Measurements from ENCODE around the gene DRP2. TPM values are rescaled to one million over a fixed set of nuclear protein-coding genes. Genes with fewer than 3 reads are reported as not detected.
A peak's percentile ranks its signal among the peaks of the same experiment; 100 is the strongest.
"Not testable (repeated sequence)": the region's sequence is repeated elsewhere in the genome, so short reads cannot be mapped to it uniquely, and the experiment has no call there.

Gene DRP2
- total RNA-seq, 1 donor from 2014 or later, result not detected

DNA sequence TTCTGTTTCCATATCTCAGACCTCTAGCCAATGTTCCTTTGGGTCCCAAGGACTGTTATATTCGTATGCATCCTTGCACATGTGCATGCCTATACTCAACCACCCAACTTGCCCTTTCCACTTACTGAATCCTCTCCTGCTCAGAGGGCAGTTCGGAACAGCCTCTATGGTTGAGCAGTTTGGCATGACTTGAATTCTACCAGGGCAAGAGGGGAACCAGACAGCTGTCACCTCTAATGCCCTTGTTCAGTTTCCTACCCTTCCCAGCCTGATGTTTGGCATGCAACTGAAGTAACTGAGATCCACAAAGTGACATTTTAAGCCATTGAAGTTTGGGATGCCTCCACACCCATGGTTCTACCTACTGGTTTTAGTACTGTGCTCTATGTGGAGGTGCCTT lies 17.5 kb downstream of the DRP2 start:
- ATAC-seq (no peak), DNase-seq (ENCODE audit: low spot score) (no peak)

DNA sequence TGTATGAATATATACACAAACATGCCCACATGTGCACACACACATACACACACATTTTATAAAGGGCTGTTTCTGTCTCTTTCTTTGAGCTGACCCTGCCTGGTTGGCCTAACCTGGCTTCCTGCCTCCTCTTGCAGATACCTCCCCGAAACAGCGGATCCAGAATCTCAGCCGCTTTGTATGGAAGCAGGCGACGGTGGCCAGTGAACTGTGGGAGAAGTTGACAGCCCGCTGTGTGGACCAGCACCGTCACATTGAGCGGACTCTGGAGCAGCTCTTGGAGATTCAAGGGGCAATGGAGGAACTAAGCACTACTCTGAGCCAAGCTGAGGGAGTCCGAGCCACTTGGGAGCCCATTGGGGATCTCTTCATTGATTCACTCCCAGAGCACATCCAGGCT lies 21.9 kb downstream of the DRP2 start:
- no peak for ATAC-seq
- no peak for DNase-seq (ENCODE audit: low spot score)

DNA sequence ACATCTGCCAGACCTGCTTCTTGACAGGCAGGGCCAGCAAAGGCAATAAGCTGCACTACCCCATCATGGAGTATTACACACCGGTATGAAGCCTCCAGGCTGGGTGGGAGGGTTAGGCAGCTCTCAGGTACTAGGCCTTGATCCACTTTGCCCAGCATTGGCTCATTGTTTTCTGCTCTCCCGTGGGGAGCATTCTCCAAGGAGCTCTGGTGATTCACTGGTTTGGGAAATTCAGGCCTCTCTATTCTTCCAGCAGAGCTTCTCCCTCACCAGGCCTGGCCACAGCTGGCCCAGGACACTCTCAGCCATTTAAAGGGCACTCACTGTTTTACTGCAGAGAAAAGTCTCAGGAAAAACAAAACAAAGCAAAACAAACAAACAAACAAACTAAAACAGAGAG lies 33.0 kb downstream of the DRP2 start:
- DNase-seq (ENCODE audit: low spot score), result no peak
- no peak for ATAC-seq

DNA sequence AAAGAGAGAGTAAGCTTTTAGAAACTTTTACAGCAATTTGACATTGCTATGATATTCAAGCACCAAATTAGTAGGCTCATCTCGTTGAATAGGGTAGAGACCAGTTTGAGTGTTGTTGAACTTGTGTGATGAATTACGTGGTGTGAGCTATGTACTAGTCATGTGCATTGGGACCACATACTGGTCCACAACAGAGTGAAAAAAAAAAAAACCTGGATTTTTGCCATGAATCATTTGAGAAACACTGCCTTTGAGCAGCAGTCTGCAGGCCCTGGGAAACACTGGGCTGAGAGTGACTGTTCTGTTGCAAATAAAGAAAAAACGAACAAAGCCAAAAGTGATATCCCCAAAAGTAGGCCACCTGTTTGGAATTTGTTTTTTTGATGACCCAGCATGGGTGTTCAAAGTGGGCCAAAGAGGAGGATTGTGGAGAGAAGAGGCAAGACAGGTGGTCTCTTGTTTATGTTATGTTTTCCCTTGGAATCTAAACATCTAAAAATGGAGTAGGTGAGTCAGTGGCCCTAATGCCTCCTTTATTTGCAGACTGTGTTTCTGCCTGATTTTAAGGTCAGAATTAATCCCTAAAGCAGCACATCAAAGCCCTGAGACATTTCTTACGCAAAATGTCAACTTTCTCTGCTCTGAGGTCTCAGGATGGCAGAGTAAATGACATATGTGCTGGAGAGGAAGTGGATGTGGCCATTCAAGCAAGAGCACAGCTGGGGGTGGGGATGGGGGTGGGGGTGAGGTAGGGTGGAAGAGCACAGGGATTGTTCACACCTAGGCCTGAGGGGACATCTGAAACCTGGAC lies 38.1 kb downstream of the DRP2 start:
- ATAC-seq (no peak), DNase-seq (ENCODE audit: low spot score) (no peak)

DNA sequence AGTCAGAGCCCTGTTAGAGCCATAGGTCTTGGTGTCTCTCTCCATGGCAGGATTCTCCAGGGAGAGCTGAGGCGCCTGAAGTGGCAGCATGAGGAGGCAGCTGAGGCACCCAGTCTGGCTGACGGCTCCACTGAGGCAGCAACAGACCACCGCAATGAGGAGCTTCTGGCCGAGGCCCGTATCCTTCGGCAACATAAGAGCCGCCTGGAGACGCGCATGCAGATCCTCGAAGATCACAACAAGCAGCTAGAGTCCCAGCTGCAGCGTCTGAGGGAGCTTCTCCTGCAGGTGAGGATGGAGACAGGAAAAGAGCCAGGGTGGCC lies 38.6 kb downstream of the DRP2 start:
- ATAC-seq (no peak), DNase-seq (ENCODE audit: low spot score) (no peak)

DNA sequence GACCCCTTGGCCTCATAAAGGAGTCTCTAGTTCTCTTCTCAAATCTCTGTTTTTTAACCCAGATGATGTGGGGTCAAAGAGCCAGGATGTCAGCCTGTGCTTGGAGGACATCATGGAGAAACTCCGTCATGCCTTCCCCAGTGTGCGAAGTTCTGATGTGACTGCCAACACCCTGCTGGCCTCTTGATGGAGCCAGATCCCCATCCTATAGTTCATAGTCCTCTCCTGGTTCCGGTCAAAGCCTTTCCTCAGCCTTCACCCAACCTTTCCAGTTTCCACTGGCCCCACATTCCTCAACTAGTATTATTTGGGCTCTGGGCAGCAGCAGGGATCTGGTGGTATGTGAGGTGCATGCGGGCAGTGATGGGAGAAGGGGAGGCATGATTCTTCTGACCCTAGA lies 40.8 kb downstream of the DRP2 start:
- DNase-seq (ENCODE audit: low spot score) (no peak), ATAC-seq (peak; percentile 41)

DNA sequence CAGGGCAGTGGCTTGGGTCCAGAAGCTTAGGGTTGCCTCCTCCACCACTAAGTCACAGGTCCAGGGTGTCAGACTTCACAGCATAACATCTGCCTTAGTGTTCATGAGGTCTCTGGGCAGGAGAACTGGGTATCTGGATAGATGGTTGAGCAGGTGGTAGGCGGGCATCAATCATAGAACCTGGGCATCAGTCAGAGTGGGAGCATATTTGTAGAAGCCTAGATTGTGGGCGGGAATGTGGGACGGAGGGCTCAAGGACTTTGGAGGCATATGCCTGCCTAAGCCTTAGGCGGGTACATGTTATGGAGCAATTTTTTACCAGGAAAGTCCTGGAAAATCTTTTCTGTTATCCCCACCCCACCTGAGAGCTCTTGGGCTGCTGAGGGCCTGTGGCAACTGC lies 43.0 kb downstream of the DRP2 start:
- ATAC-seq (no peak), DNase-seq (ENCODE audit: low spot score) (no peak)

DNA sequence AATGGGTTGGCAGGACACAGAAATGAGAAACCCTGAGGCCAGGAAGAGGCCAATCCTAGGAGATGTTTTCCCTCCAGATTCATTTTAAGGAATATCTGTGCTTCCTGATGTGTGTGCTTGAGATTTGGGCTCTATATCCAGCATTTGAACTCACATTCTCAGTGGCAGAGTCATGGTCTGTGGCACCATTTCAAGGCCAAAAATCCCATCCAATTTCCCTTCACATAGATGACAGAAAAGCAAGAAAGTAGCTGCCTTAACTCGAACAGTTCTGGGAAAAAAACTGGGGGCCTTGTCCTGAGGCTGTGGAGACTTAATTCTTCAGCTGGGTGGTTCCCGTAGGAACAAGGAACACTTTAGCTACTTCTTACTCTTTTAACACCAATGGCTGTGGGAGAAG lies 44.2 kb downstream of the DRP2 start:
- no peak for ATAC-seq

DNA sequence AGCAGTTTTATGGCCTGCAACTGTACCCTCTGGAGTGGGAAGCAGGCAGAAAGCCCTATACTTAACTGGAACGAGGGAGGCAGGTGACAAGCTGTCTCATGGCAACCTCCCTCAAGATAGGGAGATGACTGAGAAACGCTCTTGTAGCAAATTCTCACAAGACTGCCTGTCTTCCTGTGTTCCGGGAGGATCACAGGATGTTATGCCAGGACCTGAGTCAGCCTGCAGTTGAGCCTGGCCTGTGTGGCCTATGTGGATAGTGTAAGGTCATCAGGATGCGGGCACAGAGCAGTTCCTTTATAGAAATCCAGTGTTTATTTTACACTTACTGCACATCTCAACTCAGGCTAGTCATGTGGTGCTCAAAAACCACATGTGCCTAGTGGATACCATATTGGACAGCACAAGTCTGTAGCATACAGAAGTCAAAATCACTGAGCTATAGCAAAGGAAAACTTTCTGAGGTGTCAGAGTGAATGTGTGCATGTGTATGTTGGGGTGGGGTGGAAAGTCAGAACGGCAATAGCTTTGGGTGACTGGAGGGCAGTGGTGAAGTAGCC lies 46.4 kb downstream of the DRP2 start:
- ATAC-seq, result no peak
- DNase-seq (ENCODE audit: low spot score), result no peak

More for the DNA sequence above, 44.2 kb downstream of the DRP2 start:
- DNase-seq (ENCODE audit: low spot score), result no peak

DNA sequence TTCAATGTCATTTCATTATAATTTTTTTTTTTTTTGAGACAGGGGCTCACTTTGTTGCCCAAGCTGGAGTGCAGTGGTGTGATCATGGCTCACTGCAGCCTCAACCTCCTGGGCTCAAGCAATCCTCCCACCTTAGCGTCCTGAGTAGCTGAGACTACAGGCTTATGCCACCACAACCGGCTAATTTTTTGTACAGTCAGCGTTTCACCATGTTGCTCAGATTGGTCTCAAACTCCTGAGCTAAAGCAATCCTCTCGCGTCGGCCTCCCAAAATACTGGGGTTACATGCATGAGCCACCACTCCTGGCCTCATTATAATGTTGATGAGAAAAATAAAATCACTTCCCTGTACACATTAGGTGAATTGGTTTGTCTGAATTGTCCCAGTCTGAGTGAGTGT lies 54.6 kb downstream of the DRP2 start:
- no peak for ATAC-seq
- no peak for DNase-seq (ENCODE audit: low spot score)

DNA sequence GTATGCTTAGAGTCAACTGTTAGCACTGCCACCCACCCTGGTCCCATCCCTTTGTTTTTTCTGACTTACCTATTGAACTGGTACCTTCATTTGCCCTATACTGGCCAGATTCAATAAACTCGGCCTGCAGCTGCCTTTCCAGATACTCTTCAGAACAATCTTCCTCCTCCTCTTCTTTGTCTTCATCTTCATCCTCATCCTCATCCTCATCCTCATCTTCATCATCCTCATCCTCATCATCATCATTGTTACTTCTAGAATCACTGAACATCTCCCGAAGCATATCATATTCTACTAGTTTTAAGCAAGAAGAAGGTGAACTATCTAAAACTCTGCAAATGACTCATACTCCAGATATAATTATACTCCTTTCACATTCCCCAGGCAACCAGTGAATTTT lies 56.7 kb downstream of the DRP2 start:
- ATAC-seq (no peak), DNase-seq (ENCODE audit: low spot score) (no peak)

DNA sequence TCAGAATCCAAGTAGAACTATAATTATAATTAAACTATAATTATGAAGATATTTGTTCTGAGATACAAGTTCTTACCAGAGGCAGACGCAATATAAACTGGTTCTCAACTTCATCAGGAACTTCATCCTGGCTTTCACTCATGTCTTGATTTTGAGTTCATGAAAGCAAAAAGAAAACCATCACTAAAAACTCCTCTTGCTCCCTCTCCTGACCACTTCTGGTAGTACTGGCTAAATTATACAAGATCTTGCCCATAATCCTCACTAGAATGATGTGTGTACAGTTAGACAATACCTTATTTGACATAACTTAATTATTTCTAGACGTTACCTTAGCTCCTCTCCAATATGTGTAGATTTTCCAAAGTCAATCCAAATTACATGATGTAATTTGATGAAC lies 67.8 kb downstream of the DRP2 start:
- DNase-seq (ENCODE audit: low spot score) (no peak), ATAC-seq (peak; percentile 71)

DNA sequence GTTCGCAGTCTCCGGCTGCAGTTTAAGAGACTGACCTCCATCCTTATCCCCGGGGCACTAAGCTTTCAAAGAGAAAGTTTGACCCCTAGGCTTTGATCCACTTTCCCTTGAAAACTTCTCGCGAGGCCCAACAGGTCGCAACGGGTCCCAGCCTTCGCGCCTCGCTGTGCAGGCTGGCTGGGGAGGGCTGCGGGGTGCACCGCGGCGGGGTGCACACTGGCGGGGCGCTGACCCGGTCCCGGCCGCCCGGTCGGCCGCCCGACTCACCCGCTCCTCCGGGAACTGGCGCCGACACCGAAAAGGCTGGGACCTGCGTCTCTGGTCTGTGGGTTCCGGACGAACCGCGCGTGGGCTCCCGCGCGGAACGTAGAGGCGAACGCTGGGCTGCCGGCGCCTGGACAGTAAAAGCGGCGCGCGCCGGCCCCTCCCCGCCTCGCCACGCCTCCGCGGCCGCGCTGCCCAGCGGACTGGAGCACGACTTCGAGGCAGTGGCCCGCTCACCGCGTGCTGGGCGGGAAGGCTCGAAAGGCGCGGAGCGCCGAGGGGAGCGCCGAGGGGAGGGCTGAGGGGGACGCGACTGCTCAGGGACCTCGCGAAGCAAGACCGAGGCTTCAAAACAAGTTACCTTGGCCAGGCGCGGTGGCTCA lies 71.5 kb downstream of the DRP2 start, which contains the start of gene TAF7L:
TAF7L (minus strand) TSS at position 378 of the 647 bp plus-strand sequence. CDS start 3,791 bp downstream, outside the sequence.
- no peak for ATAC-seq
- no peak for DNase-seq (ENCODE audit: low spot score)

DNA sequence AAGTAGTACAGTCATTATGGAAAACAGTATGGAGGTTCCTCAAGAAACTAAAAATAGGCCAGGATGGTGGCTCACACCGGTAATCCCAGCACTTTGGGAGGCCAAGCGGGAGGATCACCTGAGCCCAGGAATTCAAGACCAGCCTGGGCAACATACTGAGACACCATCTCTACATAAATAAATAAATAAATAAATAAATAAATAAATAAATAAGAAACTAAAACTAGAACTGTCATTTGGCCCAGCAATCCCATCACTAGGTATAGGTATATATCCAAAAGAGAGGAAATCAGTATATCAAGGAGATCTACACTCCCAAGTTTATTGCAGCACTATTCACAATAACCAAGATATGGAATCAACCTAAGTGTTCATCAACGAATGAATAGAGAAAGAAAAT lies 76.0 kb downstream of the DRP2 start:
- not testable (repeated sequence) for DNase-seq (ENCODE audit: low spot score); ATAC-seq

DNA sequence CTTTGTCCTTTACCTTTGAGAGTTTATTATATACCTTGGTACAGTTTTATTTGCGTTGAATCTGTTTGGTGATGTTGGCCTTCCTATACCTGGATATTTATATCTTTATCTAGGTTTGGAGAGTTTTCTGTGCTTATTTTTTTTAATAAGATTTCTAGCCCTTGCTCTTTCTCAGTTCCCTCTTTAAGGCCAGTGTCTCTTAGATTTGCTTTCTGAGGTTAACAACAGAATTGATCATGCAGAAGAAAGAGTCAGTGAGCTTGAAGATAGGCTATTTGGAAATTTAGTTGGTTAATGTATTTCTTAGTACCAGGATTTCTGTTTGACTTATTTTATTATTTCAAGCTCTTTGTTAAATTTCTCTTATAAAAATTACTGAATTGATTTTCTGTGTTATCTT lies 84.2 kb downstream of the DRP2 start:
- no peak for ATAC-seq
- no peak for DNase-seq (ENCODE audit: low spot score)

Other genes starting within 250 kb of the DRP2 start
- gene TRMT2B, start 167.7 kb upstream of the DRP2 start, total RNA-seq, result 9.7 TPM
- gene TMEM35A, start 140.9 kb upstream of the DRP2 start, total RNA-seq, result not detected
- gene CENPI, start 121.6 kb upstream of the DRP2 start, total RNA-seq, result 0.40 TPM
- gene TAF7L, start 71.5 kb downstream of the DRP2 start, total RNA-seq, result 0.08 TPM
- 18.6 TPM for gene TIMM8A, start 129.0 kb downstream of the DRP2 start, total RNA-seq
- gene BTK, start 166.4 kb downstream of the DRP2 start, total RNA-seq, result 1.3 TPM
- gene RPL36A, start 171.2 kb downstream of the DRP2 start, total RNA-seq, result 39.4 TPM
- gene GLA, start 188.1 kb downstream of the DRP2 start, total RNA-seq, result 8.2 TPM
- gene HNRNPH2, start 188.4 kb downstream of the DRP2 start, total RNA-seq, result 22.9 TPM